M059J (cell line): ENCODE data around the gene RALGPS1. TPM values are rescaled to one million over a fixed set of nuclear protein-coding genes. Genes with fewer than 3 reads are reported as not detected.
"Not testable (repeated sequence)": the region's sequence is repeated elsewhere in the genome, so short reads cannot be mapped to it uniquely, and the experiment has no call there.

Source experiments
- DNase-seq: peaks from one replicate; pipeline ENCODE4 v3.0.0-alpha.2; 2012; ENCODE audit warnings: low read depth
- total RNA-seq: library from RNA; depleted of rRNA; stranded (reverse); fragments of >200 nt; shearing (Covaris generic); gene quantifications from 2 replicates; pipeline ENCODE4 v1.2.3, GENCODE V29; 2014

RALGPS1 gene
- total RNA-seq, 1 experiment from 2014 or later = 9.8 TPM

GRCh38 chr9:127155314-127155960, 240.9 kb downstream of the RALGPS1 start:
- no peak for DNase-seq

GRCh38 chr9:127158786-127159324, 244.3 kb downstream of the RALGPS1 start:
- DNase-seq = no peak

- peak; percentile 94 for DNase-seq
Measured at GRCh38 chr9:127159325-127159801, 244.8 kb downstream of the RALGPS1 start.

GRCh38 chr9:127159949-127160610, 245.5 kb downstream of the RALGPS1 start:
- DNase-seq = no peak

DNA sequence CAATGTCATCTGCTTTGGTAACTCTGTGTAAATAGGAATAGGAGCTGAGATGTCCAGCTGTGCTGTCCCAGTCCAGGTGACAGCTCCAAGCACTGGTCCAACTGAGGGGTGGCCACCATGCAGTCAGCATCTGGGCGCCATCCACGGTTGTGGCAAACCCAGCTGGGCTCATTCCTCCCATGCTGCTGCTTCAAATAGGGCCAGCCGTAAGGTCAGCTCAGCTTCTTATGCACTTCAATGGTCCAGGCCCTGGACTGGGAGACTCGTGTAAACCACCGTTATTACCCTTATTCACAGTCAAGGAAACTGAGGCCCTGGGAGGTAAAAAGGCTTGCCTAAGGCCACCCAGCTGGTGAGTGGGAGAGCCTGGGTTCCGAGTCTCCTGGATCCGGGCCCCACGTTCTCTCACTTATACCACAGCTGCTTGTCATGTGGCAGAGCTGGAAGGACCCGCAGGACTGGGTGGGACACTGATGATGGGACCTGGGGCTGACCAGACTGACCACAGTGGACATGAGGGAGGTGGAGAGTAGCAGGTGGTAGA, 246.6 kb downstream of the RALGPS1 start:
- no peak for DNase-seq

GRCh38 chr9:127162046-127162863, 247.7 kb downstream of the RALGPS1 start:
- DNase-seq = peak; percentile 74

- DNase-seq = no peak
Measured at GRCh38 chr9:127162864-127163365, 248.3 kb downstream of the RALGPS1 start.

DNA sequence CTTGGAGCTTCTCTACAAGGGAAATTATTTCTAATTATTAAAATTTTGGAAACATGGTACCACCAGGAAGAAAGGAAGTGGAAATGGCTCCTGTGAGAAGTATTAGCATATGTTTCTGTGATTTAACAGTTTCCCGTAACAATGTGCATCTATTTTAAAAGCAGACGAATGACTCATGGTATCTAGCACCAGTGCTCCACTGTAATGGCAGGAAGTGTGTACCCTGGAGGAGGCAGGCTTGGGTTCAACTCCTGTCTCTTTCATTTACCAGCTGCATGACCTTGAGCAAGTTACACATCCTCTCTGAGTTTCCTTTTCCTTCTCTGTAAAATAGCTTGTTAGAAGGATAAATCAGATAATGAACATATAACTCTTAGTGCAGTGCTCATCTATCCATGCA, 248.8 kb downstream of the RALGPS1 start:
- peak; percentile 86 for DNase-seq

DNA sequence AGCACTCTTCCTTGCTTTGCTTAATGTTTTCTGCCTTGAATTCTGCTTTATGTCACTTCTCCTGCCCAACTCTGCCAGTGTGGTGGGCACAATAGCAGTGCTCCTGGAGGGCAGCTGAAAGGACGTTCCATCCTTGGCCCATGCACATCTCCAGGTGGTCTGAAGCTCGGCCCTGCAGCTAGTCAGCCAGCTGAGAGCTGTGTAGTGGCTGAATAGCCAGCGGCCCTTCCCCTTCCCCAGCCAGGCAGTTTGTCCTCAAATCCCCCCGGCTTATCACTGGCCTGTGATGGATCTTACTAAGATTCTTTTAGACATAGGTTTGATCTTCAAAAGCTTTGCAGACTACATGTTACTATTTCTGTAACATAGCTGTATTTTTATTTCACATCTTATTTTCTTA, 250.5 kb downstream of the RALGPS1 start:
- DNase-seq = no peak

DNA sequence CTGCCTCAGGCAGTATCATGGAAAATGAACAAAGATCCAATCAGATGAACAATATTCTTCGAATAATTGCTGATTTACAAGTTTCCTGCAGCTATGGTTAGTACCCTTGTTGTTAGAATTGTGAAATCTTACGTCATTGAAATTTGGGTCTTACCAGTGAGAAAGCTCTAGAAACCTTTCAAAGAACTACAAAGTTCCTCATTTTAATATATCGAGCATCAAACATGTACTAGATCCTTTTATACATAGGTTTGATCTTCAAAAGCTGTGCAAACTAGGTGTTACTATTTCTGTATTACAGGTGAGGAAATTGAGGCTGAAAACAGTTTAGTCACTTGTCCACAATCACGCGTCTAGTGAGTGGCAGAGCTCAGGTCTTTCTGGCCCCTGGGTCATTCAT, 251.5 kb downstream of the RALGPS1 start:
- no peak for DNase-seq

GRCh38 chr9:127166651-127167524, 252.3 kb downstream of the RALGPS1 start:
- peak; percentile 74 for DNase-seq

GRCh38 chr9:127167560-127168326, 253.2 kb downstream of the RALGPS1 start:
- DNase-seq = no peak

GRCh38 chr9:127168756-127169574, 254.4 kb downstream of the RALGPS1 start:
- no peak for DNase-seq

DNA sequence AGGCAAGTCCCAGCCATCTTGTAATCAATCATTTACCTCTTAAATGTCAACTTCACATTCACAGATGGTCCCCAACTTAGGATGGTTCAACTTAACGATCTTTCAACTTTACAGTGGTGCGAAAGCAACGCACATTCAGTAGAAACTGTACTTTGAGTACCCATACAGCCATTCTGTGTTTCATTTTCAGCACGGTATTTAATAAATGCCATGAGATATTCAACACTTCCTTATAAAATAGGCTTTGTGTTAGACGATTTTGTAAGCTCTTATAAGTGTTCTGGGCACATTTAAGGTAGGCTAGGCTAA, 254.9 kb downstream of the RALGPS1 start:
- DNase-seq = no peak

GRCh38 chr9:127170103-127170502, 255.5 kb downstream of the RALGPS1 start:
- DNase-seq = no peak

- no peak for DNase-seq
Measured at GRCh38 chr9:127170652-127171051, 256.1 kb downstream of the RALGPS1 start.

GRCh38 chr9:127171348-127171747, 256.8 kb downstream of the RALGPS1 start:
- DNase-seq = not testable (repeated sequence)

GRCh38 chr9:127172066-127172707, 257.6 kb downstream of the RALGPS1 start:
- DNase-seq = no peak

- DNase-seq = no peak
Measured at GRCh38 chr9:127173063-127173462, 258.5 kb downstream of the RALGPS1 start.
